Activated CD8-positive, alpha-beta memory T cell treated with anti-CD3 and anti-CD28 coated beads for 24 hours (primary cell): ENCODE data around the gene SNX4.
"Not testable (repeated sequence)": the region's sequence is repeated elsewhere in the genome, so short reads cannot be mapped to it uniquely, and the experiment has no call there.

ENCODE experiments used
- DNase-seq: peaks from one replicate; pipeline ENCODE4 v3.0.0-alpha.2; 2020

SNX4 gene

DNA sequence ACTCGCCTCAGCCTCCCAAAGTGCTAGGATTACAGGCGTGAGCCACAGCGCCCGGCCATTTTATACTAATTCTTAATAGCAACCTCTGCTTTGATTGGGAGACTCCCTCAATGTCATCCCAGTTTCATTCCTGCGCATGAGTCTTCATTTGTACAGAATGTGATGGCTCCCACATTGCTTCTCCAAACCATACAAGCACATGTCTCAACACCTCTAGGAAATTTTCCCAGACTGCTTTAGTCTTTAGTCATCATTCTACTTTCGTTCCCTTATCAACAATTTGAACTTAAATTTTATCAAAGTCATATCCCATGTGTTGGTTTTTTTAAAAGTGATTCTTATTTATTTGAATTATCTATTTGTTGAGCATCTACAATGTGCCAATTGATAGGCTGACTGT, 58.1 kb downstream of the SNX4 start:
- no peak for DNase-seq

DNA sequence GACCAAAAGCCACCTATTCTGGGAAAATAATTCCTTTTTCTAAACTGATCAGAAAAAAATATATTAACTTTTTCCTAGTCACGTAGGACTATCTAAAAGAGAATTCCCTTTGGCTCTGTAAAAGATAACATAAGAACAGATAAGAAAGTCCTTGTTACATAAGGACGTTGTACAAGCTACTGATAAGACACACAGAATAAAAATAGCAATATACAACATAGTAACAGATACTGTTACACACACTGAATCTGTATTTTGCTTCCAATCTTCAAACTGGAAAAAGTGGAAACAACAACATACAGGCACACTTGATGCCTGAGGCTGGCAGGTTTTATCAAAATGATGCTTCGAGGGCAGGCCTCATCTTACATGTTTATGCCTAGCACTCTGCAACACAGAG, 59.8 kb downstream of the SNX4 start:
- no peak for DNase-seq

DNA sequence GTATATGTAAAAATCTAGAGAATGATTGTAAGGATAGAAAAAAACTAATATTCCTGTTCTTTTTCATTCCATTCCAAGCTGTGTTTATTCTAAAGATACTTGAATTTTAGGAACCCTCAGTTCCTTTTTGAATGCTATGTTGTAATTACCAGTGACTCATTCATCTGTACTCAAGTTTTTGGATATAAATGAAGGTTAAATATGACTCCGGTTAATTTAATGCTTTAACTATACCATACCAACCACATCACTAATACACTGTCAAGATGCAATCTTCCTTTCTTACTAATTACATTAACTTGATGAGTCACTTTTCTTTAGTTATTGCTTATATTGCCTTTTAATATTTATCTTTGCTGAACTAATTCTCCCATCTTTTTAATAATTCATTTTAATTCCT, 76.1 kb downstream of the SNX4 start:
- DNase-seq = no peak

DNA sequence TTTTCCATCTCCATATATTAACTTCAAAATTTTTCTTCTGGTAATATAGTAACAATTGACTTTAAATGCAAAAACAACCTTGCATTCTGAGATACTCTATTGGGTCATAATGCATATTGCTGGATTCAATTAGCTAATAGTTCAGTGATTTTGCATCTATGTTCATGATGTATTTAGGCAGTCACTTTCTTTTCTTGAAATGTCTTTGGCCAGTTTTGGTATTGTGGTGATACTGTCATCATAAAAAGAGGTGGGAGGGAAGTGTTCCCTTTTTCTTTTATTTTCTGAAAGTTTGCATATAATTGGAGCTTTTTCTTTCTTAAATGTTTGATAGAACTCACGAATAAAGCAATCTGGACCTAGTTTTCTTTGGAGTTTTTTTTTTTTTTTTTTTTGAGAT, 77.5 kb downstream of the SNX4 start:
- no peak for DNase-seq

DNA sequence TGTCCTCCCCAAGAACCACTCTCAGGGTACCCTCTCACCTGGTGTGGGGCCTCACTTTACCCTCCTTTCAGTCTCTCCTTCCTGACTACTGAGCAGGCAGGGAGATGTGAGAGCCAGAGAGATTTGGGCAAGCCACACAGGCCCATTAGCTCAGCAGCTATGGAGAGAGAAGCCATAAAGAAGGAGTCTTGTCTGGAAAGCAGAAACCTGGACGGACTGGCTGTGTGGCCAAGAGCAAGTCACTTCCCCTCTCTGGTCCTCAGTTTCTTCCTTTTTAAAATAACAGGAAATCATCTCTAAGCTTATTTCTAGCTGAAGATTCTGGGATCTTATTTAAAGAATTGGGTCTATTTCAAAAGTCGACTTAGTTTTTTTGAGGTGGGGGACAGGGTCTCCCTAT, 79.0 kb downstream of the SNX4 start:
- no peak for DNase-seq

DNA sequence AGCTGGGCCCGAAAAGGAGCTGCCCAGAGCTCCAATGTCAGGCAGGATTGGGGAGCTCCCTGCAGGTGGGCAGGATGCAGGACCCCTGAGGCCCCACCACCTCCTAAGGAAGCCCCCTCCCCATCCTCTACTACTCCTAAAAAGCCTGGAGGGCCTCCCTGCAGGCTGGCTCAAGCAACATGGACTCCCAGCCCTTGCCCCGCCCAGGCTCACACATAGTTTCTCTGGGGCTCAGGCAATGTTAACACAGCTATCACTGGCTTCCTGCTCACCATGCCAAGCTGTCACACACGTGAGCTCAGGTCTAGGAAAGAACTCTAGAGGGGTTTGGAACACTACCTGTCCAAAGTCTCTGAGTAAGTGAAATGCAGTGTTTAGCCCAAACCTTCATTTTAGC, 79.4 kb downstream of the SNX4 start:
- DNase-seq = no peak

DNA sequence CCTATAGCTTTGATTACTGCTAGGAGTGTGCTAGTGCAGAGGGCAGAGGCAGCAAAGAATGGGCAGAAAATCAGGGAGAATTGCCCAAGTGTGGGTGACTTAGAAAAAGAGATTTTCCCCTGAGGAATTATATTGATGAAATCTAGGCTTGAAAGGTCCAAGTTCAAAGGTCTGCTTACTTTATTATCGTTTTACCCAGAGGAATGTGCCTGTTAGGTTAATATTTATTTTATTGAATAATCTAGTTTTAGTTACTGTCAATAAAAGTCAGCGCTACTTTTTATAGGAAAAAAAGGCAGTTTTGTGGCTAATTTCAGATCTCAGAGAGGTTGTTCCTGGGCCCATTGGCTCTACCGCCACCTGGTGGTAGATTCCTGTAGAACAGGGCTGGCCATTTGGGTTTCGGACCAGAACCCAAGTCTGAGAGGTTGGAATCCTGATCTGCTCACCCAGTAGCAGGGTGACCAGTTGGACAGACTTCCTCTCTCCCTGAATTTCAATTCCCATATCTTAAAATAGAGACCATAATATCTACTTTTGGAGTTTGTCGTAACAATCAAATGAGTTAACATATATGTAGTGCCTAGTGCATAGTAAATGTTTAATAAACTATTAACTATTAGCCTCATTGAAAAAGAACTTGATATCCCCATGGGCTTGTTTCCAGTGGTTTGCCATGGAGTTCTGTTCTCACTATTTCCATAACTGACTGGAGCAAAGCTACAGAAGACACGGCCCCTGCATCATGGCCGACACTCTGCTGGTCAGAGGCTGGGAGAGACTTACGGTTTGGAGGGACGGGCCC, 82.2 kb downstream of the SNX4 start:
- peak; percentile 83 for DNase-seq

DNA sequence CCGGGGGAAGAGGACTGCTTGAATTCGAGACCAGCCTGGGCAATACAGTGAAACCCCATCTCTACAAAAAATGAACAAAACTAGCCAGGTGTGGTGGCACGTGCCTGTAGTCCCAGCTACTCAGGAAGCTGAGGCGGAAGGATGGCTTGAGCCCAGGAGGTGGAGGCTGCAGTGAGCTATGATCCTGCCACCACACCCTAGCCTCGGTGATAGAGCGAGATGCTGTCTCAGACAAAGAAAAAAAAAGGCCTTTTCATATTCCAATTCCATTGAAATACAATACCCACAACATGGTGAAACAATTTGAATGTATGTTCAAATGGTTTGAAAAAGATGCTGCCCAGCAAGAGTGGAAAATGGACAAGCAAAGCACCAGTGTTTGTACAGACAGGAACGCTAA, 83.1 kb downstream of the SNX4 start:
- DNase-seq = no peak

DNA sequence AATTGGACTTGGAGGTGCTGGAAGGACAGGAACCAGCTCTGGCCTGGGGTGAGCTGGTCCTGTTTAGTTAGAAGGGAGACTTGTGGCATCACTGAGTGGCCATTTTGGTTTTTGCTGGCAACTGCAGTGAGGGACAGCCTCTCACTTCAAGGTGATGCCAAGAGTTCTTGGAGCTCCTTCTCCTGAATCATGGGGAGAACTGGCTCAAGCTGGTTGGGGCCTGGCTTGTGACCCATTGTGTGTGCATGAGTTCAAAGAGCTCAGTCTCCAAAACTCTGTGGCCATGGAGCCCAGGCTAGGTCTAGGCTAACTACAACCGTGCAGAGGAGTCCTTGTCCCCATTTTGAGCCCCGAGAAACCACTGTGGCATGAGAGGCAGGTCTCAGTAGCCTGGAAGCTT, 84.8 kb downstream of the SNX4 start:
- peak; percentile 47 for DNase-seq

DNA sequence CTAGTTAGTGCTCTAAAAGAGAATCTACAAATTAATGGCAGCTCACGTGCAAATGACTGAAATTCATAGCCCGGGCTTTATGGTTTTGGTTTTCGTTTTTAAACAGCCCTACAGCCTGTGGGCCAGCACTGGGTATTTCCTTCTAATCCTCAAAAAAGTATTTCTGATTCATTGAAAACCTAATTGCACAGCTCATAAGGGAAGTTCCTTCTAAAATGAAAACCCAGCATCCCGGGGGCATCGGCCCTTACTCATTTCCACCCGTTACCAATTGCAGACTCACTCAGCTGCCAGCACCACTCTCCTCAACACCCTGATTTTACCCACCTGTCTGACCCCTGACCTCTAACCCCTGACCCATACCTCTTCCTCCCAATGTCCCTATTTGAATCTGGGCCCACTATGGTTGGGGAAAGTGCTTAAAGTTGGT, 85.4 kb downstream of the SNX4 start:
- no peak for DNase-seq

DNA sequence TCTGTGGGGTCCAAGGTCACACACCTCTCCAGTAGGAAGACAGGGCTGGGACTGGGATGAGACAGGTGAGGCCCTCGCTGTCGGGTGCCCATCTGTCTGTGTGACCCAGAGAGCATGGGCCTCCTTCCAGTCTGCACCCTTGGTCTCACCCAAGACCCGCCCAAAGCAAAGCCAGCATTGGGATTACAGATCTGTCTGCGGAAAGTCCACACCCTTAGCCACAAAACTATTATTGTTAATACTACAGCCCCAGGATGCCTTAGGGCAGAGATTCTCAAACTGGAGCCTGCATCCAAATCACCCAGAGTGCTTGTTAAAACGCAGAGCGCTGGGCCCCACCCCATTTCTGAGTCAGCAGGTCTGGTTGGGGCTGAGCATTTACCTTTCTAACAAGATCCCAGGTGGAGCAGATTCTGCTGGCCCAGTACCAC, 86.4 kb downstream of the SNX4 start:
- DNase-seq = no peak

DNA sequence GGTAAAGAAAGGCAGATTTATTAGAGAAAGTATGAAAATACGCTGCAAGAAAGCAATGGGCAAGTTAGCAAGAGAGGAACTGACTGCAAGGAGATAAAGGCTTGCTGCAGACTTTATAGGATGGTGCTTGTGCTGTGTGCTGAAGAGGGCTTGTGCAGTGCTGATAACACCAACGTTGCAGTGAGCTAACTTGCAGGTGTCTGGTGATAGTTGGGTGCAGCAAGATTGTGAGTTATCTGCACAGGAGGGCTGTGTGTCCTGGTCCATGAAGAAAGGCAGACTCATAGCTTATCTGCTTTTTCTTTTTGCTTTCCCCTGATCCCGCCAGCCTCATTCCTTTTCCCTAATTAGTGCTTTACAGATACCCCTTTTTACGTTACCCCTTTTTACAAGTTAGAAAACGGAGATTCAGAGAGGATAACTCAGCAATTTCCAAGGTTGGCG, 86.9 kb downstream of the SNX4 start:
- DNase-seq = no peak

DNA sequence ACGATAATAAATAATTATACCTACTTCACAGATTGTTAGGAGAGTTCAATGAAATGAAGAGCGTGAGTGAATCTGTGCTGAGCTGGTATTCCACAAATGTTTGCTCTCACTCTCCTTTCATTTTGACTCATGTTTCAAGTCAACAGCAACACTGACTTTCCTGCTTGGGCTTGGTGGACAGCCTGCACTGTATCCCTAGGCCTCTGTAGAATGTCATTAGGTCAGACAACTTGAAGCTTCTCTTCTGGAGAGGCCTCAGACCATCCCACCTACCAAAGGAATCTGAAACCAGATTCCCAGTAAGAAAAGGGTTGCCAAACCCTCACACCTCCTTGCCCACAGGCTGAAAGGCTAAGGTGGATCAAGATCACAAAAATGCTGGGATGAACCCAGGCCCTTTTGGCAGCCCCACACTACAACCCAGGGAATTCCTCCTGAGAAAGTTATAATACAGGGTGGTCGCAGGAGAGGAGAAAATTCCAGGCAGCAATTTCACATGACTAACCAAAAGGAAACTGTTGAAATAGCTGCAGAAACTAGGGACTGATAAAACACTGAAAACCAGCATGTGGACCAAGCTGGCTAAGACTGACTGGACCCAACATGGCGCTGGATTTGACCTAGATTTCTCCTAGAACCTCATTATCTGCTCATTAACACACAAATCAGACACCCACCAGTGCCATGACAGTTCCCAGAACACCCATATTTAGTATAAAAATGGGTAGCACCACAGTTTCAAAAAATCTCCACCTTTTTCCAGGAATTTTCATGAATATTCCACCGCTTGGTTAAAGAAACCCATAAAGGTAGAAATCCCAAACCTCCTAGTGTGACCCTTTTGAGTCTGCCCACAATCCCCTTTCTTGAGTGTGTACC, 87.9 kb downstream of the SNX4 start:
- DNase-seq = no peak

DNA sequence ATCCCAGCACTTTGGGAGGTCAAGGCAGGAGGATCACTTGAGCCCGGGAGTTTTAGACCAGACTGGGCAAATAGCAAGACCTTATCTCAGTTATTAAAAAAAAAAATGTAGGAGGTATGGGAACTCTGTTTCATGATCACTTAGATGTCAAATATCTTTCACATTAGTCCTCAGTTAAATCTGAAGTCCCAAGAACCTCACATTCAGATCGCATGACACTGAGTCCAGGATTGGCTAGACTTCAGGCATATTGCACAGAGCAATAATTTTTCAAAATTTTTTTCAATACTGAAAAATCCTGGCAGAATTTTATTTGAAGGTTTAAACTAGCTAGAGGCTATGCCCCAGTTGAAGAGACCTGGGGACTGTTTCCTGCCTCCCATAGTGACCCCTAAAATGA, 88.6 kb downstream of the SNX4 start:
- no peak for DNase-seq

DNA sequence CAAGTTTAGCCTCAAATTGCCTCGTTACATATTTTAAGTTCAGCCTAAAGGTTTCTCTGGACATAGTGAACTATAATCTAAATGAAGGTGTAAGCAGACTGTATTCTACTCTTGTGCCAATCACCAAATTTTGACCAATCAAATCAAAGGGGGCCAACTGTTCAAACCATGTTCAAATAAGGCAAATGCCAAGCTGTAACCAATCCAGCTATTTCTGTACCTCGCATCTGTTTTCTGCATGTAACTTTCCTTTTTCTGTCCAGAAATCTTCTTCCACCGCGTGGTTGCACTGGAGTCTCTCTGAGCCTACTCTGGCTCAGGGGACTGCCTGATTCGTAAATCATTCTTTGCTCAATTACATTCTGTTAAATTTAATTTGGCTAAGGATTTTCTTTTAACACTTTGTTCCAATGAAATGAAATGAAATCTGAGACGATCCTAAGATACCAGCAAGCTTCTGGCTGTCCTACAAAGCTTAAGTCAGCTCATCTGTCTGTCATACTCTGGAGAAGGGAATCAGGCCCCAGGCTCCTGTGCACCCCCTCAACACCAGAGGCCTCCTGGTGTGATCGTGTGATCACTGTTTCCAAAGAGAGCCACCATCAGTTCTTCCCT, 91.7 kb downstream of the SNX4 start:
- no peak for DNase-seq

DNA sequence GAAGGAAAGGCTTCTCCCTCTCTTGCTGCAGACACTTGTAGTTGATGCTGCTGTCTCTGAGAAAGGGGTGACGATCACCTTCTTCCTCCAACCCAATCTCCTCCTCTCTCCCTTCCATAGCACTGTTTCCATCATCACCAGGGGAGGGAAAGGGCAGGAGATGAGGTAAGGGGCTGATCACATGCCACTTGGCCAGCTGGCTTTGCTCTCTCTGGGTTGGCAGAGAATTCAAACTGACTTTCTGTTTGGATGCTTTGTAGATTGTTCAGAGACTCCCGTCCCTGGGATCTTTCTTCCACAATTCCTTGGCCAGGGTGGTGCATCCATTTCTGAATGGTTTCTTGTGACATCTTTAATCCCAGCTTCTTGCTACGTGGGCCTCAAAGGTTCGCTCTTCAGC, 101.7 kb downstream of the SNX4 start:
- no peak for DNase-seq

DNA sequence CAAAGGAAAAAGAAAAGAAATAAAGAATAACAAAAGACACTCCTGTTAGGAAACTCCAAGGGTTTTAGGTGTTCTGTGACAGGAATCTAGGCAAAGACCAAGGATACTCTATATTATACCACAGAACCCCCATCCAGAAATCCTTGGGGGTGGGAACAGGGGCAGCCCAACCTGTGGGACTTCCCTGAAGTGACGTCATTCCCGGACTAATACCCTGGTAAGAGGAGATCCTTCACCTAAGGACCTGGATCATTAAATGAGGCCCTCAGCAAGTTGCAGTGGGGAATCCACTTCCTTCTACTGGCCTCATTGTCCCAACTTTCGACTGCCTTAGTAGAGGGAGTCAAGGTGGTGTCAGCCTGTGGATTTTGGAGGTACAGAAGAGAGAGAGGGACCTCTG, 103.8 kb downstream of the SNX4 start:
- no peak for DNase-seq

DNA sequence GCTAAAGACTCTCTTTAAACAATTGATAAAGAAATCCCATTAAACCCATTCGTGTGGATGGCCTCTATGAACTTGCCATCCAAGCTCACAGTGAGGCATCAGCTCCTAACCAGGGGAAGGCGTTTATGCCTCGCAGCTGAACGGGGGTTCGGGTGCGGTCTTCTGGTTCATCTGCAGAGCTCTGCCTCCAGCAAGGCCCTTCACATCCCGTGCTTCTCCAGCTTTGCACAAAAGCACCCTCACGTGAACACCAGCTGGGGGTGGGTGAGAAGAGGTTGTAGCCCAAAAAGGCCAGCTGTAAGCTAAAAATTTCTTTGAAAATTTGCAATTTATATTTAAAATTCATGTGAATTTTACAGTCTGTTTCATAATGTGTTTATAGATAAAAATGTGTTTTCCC, 105.3 kb downstream of the SNX4 start:
- no peak for DNase-seq

DNA sequence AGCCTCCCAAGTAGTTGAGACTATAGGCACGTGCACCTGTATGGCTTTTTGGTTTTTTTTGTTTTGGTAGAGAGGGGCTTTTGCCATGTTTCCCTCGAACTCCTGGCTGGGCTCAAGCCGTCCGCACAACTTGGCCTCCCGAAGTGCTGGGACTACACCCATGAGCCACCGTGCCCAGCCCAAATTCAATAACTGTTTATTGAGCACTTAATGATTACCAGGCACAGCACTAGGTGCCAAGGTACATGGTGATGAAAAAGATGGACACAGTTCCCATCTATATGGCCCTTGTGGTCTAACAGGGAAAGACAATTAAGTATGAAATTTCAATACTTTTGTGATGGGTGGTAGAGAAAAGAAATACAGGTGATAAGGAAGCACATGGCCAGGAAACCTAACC, 109.1 kb downstream of the SNX4 start:
- DNase-seq = no peak

DNA sequence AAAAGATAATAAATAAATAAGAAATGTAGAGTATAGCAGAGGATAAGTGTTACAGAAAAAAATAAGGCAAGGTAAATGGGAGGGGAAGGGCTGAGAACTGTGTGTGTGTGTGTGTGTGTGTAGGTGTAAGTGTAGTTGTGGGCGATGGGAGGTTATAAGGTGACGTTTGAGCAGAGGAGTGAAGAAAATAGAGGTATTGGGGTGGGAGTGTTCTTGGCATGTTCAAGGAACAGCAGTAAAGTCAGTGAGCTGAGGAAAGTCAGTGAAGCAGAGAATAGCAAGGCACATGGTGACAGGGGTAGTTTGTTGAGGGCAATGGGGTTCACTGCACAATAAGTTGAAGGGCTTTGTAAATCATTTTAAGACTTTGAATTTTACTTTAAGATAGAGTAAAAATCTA, 113.9 kb downstream of the SNX4 start:
- no peak for DNase-seq

DNA sequence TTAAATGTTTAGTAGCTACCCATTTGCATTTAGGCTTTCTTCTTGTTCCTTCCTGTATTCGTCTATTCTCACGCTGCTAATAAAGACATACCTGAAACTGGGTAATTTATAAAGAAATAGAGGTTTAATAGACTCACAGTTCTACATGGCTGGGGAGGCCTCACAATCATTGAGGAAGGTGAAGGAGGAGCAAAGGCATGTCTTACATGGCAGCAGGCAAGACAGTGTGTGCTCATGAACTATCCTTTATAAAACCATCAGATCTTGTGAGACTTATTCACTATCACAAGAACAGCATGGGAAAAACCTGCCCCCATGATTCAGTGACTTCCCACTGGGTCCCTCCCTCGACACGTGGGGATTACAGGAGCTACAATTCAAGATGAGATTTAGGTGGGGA, 114.5 kb downstream of the SNX4 start:
- DNase-seq = not testable (repeated sequence)

DNA sequence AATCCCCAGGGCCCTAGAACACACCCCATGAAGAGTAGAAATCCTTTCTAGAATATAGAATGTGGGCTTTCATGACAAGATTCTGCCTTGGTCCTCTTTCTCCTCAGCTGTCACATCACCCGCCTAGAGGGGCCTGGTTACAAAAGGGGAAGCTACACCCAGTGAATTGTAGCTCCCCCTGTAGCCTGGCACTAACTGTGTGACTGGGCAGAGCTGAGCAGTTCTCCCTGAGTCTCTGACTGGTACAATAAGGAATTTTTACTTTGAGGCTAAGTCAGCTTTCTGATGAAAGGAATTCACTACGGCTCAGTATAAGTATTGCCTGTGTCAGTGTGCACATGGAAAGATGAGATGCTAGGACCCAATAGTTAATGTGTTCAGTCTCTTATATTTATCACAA, 116.2 kb downstream of the SNX4 start:
- no peak for DNase-seq

DNA sequence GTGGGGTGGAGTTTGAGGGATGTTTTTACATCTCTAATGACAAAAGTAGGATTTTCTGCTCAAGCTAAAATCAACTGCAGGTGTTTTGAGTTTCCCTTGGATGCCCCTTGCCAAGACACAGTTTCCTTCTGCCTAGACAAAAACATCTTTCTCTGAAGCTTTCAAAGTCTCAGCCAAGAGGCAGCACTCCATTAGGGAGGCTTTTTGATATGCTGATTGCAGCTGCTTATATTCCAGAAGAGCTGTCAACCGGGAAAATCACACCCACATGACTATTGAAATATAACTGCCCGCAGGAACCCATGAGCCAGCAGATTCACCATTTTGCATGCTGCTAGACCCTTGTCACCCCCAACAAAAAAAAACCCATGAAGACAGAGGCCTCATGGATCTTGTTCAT, 117.4 kb downstream of the SNX4 start:
- DNase-seq = no peak

DNA sequence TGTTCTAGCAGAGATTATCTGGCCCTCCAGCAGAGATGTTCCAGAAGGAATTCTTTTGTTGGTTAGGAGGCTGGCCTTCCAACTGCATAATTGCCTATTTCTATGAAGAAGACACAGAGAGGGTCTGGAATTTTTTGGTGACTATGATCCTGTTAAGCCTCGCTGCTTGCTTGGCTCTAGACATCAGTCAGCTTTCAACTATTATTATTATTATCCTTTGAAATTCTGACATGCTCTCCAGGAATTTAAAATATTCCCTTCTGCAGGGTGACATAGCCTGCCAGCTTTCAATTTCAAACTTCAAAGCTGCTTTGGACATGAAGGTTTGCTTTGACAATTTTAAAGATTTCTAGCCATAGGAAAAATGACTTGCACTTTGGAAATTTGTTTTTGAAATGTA, 118.6 kb downstream of the SNX4 start:
- no peak for DNase-seq
